ENCODE results near the gene CCDC127.
"Not testable (repeated sequence)": the region's sequence is repeated elsewhere in the genome, so short reads cannot be mapped to it uniquely, and the experiment has no call there.

The CCDC127 gene

GRCh38 chr5:218457-219291 lies 721 bp upstream of the CCDC127 start:
- peaks cover 76% of the 10 kb centered on the region for H3K79me2 ChIP-seq (ENCODE audit: control insufficient read depth, insufficient read depth, low read length, unreplicated experiment)
- H2AFZ ChIP-seq (ENCODE audit: low read length, unreplicated experiment): peak overlapping the region; percentile 64
- peaks cover 31% of the 10 kb centered on the region for H3K4me1 ChIP-seq (ENCODE audit: control insufficient read depth, insufficient read depth, low read length, unreplicated experiment)
- H3K4me3 ChIP-seq (ENCODE audit: low read depth, low read length): peak overlapping the region; percentile 84
- H3K27ac ChIP-seq (ENCODE audit: low read depth, low read length): peak overlapping the region; percentile 38
- no peaks in the 10 kb centered on the region for H3K27me3 ChIP-seq (ENCODE audit: insufficient read depth, low read length)
- H3K36me3 ChIP-seq (ENCODE audit: insufficient read depth, low read length): peaks cover 6% of the 10 kb centered on the region; the same call in 1 of the 2 replicates

- not testable (repeated sequence) for H3K27me3 ChIP-seq (ENCODE audit: insufficient read depth, low read length); H3K4me3 ChIP-seq (ENCODE audit: low read depth, low read length); H3K36me3 ChIP-seq (ENCODE audit: insufficient read depth, low read length); H2AFZ ChIP-seq (ENCODE audit: low read length, unreplicated experiment); H3K27ac ChIP-seq (ENCODE audit: low read depth, low read length)
- H3K79me2 ChIP-seq (ENCODE audit: control insufficient read depth, insufficient read depth, low read length, unreplicated experiment): peaks cover 58% of the 10 kb centered on the region
- peaks cover 15% of the 10 kb centered on the region for H3K4me1 ChIP-seq (ENCODE audit: control insufficient read depth, insufficient read depth, low read length, unreplicated experiment)
Observed at GRCh38 chr5:216076-216475, 1.9 kb downstream of the CCDC127 start.

- not testable (repeated sequence) for H2AFZ ChIP-seq (ENCODE audit: low read length, unreplicated experiment); H3K4me1 ChIP-seq (ENCODE audit: control insufficient read depth, insufficient read depth, low read length, unreplicated experiment); H3K27me3 ChIP-seq (ENCODE audit: insufficient read depth, low read length); H3K36me3 ChIP-seq (ENCODE audit: insufficient read depth, low read length)
- peaks cover 52% of the 10 kb centered on the region for H3K79me2 ChIP-seq (ENCODE audit: control insufficient read depth, insufficient read depth, low read length, unreplicated experiment)
- peak overlapping the region; percentile 64 for H3K27ac ChIP-seq (ENCODE audit: low read depth, low read length)
- H3K4me3 ChIP-seq (ENCODE audit: low read depth, low read length): peak overlapping the region; percentile 63; the same call in 1 of the 2 replicates
Observed at GRCh38 chr5:215256-215655, 2.7 kb downstream of the CCDC127 start.

GRCh38 chr5:213803-214395 lies 4.1 kb downstream of the CCDC127 start:
- Histone ChIP-seq H2AFZ (ENCODE audit: low read length, unreplicated experiment) (no peak overlapping the region), H3K36me3 (ENCODE audit: insufficient read depth, low read length) (peaks cover 7% of the 10 kb centered on the region; the same call in 1 of the 2 replicates), H3K27ac (ENCODE audit: low read depth, low read length) (no peak overlapping the region), H3K4me1 (ENCODE audit: control insufficient read depth, insufficient read depth, low read length, unreplicated experiment) (peaks cover 8% of the 10 kb centered on the region), H3K79me2 (ENCODE audit: control insufficient read depth, insufficient read depth, low read length, unreplicated experiment) (peaks cover 47% of the 10 kb centered on the region), H3K27me3 (ENCODE audit: insufficient read depth, low read length) (no peaks in the 10 kb centered on the region), H3K4me3 (ENCODE audit: low read depth, low read length) (no peak overlapping the region)

- no peak overlapping the region for H3K4me3 ChIP-seq (ENCODE audit: low read depth, low read length)
- no peak overlapping the region for H3K27ac ChIP-seq (ENCODE audit: low read depth, low read length)
- H3K79me2 ChIP-seq (ENCODE audit: control insufficient read depth, insufficient read depth, low read length, unreplicated experiment): peaks cover 52% of the 10 kb centered on the region
- H3K27me3 ChIP-seq (ENCODE audit: insufficient read depth, low read length): no peaks in the 10 kb centered on the region
- peaks cover 13% of the 10 kb centered on the region for H3K4me1 ChIP-seq (ENCODE audit: control insufficient read depth, insufficient read depth, low read length, unreplicated experiment)
- 0 out of 2 replicates have a peak, but pooled peaks cover under 1% of the 10 kb centered on the region for H3K36me3 ChIP-seq (ENCODE audit: insufficient read depth, low read length)
- no peak overlapping the region for H2AFZ ChIP-seq (ENCODE audit: low read length, unreplicated experiment)
Observed at GRCh38 chr5:208449-209114, 9.4 kb downstream of the CCDC127 start.

GRCh38 chr5:207599-207998 lies 10.4 kb downstream of the CCDC127 start:
- H3K4me1 ChIP-seq (ENCODE audit: control insufficient read depth, insufficient read depth, low read length, unreplicated experiment): peaks cover 13% of the 10 kb centered on the region
- no peaks in the 10 kb centered on the region for H3K36me3 ChIP-seq (ENCODE audit: insufficient read depth, low read length)
- no peak overlapping the region for H3K27ac ChIP-seq (ENCODE audit: low read depth, low read length)
- no peak overlapping the region for H3K4me3 ChIP-seq (ENCODE audit: low read depth, low read length)
- H2AFZ ChIP-seq (ENCODE audit: low read length, unreplicated experiment): no peak overlapping the region
- no peaks in the 10 kb centered on the region for H3K27me3 ChIP-seq (ENCODE audit: insufficient read depth, low read length)
- H3K79me2 ChIP-seq (ENCODE audit: control insufficient read depth, insufficient read depth, low read length, unreplicated experiment): peaks cover 49% of the 10 kb centered on the region

GRCh38 chr5:206927-207536 lies 10.9 kb downstream of the CCDC127 start:
- Histone ChIP-seq H3K36me3 (ENCODE audit: insufficient read depth, low read length) (no peaks in the 10 kb centered on the region), H3K27me3 (ENCODE audit: insufficient read depth, low read length) (no peaks in the 10 kb centered on the region), H3K4me3 (ENCODE audit: low read depth, low read length) (no peak overlapping the region), H2AFZ (ENCODE audit: low read length, unreplicated experiment) (no peak overlapping the region), H3K79me2 (ENCODE audit: control insufficient read depth, insufficient read depth, low read length, unreplicated experiment) (peaks cover 51% of the 10 kb centered on the region), H3K4me1 (ENCODE audit: control insufficient read depth, insufficient read depth, low read length, unreplicated experiment) (peaks cover 13% of the 10 kb centered on the region), H3K27ac (ENCODE audit: low read depth, low read length) (no peak overlapping the region)

GRCh38 chr5:206406-206805 lies 11.5 kb downstream of the CCDC127 start:
- Histone ChIP-seq H3K4me1 (ENCODE audit: control insufficient read depth, insufficient read depth, low read length, unreplicated experiment) (peaks cover 13% of the 10 kb centered on the region), H3K36me3 (ENCODE audit: insufficient read depth, low read length) (no peaks in the 10 kb centered on the region), H3K4me3 (ENCODE audit: low read depth, low read length) (no peak overlapping the region), H3K27me3 (ENCODE audit: insufficient read depth, low read length) (no peaks in the 10 kb centered on the region), H3K27ac (ENCODE audit: low read depth, low read length) (no peak overlapping the region), H3K79me2 (ENCODE audit: control insufficient read depth, insufficient read depth, low read length, unreplicated experiment) (peaks cover 51% of the 10 kb centered on the region), H2AFZ (ENCODE audit: low read length, unreplicated experiment) (no peak overlapping the region)

GRCh38 chr5:204966-205670 lies 12.8 kb downstream of the CCDC127 start:
- no peaks in the 10 kb centered on the region for H3K27me3 ChIP-seq (ENCODE audit: insufficient read depth, low read length)
- H3K4me1 ChIP-seq (ENCODE audit: control insufficient read depth, insufficient read depth, low read length, unreplicated experiment): peaks cover 13% of the 10 kb centered on the region
- no peaks in the 10 kb centered on the region for H3K36me3 ChIP-seq (ENCODE audit: insufficient read depth, low read length)
- H3K27ac ChIP-seq (ENCODE audit: low read depth, low read length): no peak overlapping the region
- H2AFZ ChIP-seq (ENCODE audit: low read length, unreplicated experiment): no peak overlapping the region
- H3K4me3 ChIP-seq (ENCODE audit: low read depth, low read length): no peak overlapping the region
- peaks cover 48% of the 10 kb centered on the region for H3K79me2 ChIP-seq (ENCODE audit: control insufficient read depth, insufficient read depth, low read length, unreplicated experiment)

GRCh38 chr5:204462-204861 lies 13.5 kb downstream of the CCDC127 start:
- H3K27me3 ChIP-seq (ENCODE audit: insufficient read depth, low read length): no peaks in the 10 kb centered on the region
- peaks cover 41% of the 10 kb centered on the region for H3K79me2 ChIP-seq (ENCODE audit: control insufficient read depth, insufficient read depth, low read length, unreplicated experiment)
- no peak overlapping the region for H3K27ac ChIP-seq (ENCODE audit: low read depth, low read length)
- no peak overlapping the region for H2AFZ ChIP-seq (ENCODE audit: low read length, unreplicated experiment)
- peaks cover 13% of the 10 kb centered on the region for H3K4me1 ChIP-seq (ENCODE audit: control insufficient read depth, insufficient read depth, low read length, unreplicated experiment)
- no peak overlapping the region for H3K4me3 ChIP-seq (ENCODE audit: low read depth, low read length)
- H3K36me3 ChIP-seq (ENCODE audit: insufficient read depth, low read length): no peaks in the 10 kb centered on the region
